Eye (tissue), 1 donor: ENCODE data around the gene RASD2.

ENCODE experiments used
- DNase-seq: peaks from one replicate; pipeline ENCODE4 v3.0.0-alpha.2; 2015

The RASD2 gene

DNA sequence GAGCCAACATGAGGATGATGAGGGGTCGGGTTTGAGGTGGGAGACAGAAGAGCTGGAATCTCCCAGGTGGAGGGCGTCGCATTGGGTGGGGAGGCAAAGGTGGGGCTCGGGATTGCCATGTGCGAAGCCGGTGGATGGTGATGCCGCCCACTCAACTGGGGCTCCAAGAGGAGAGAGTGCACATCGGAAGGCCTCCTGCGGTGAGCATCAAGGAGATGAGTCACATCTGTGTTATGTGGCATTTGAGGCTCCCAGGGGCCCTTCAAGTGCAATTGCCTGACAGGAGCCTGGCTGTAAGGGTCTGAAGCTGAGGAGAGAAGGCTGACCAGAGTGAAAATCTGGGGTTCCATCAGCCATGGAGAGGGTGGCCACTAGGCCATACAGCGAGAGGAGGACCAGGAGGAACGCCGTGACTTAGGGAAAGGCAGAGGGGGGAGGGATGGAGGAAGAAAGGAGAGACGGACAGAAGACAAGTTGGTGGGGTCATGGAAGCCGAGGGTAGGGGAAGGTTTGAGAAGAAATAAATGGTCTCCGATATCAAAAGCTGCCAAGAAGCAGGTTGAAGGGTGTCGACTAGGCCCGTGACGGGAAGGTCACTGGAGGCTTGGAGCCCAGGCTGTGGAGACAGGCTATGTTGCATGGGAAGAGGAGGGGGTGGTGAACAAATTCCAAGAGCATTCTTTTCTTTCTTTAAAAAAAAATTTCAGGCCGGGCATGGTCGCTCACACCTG is 21.3 kb downstream of the RASD2 start:
- no peak for DNase-seq

DNA sequence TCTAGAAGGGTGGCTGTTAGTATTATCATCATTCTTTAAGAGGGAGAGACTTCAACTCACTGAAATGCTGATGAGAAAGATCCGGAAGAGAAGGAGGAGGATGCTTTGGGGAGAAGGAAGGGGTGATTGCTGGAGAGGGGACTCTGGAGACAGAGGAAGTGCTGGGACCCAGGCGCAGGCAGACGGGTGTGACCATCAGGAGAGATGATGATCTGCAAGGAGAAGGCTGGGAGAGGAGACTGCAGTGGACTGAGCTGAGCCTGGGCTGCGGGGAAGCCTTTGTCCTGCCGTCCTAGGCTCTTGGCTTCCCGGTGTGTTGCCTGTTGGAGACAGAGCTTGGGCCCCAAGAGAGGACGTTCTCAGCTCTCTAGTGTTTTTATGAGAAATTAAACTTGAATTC is 22.6 kb downstream of the RASD2 start:
- no peak for DNase-seq

DNA sequence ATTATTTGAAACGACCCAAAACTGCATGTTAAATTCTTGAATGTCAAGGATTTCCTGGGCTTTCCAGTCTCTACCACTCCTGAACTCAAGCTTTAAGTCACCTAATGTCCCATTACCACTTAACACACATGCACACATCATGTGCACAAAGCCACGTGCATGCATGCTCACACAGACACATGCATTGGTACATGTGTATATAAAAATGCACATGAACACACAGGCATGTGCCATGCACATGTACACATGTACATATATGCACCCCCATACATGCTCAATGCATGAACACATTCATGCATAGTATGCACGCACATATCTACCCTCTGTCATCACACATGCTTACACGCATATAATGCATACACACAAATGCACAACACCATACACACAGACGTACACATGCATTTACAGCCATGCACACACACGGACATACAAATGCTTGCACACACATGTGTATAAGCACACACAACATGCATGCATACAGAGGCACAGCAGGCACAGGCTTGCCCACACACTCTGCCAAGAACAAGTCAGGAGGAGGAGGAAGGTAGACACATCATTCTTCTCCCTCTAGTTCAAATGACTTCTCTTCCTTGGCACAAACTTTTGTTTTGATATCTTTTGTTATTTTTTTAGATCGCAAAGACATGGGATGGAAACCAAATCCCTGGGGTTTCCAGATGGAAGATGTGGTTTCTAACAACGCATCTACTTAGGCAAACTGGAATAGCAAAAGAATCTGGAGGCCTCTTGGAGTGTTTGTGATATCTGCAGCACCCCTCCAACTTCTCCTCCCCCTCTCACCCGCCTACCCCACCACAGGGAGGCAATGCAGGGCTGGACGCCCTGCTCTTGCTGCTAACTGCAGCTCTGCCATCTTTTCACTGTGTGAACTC is 24.6 kb downstream of the RASD2 start:
- DNase-seq: no peak

DNA sequence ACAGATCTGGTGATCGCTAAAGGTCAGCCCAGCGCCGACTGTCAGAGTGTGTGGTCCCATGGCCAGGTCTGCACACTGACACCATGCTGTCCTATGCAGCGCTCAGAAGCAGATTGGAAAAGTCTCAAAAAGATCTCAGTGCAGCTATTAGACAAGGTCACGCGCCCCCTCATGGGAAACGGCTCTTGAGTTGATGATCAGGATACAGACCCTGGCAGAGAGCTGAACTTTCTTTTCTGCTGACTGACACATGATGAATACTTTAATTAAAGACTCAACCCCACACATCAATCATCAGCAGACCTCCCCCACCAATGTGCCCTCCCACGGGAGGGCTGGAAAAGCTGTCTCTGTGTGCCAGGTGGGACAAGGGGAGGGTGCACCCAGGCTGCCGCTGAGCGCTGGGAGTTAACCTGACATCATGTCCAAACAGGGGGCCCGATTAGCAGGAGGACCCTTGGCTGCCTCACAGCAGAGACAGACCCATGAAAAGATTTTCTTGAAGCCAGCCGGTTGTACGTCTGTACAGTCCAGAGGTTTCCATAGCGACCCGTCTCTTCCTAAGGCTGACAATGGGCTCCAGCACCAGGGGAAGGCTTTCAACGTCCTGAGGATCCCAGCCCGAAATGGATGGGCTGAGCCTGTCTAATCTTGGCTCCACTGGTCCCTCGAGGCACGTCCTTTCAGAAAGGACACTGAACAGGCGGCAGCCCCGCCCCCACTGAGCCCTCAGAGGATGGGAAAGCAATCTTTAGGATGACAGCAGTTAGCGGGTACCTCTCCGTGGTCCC is 26.9 kb downstream of the RASD2 start:
- DNase-seq: peak; percentile 56

DNA sequence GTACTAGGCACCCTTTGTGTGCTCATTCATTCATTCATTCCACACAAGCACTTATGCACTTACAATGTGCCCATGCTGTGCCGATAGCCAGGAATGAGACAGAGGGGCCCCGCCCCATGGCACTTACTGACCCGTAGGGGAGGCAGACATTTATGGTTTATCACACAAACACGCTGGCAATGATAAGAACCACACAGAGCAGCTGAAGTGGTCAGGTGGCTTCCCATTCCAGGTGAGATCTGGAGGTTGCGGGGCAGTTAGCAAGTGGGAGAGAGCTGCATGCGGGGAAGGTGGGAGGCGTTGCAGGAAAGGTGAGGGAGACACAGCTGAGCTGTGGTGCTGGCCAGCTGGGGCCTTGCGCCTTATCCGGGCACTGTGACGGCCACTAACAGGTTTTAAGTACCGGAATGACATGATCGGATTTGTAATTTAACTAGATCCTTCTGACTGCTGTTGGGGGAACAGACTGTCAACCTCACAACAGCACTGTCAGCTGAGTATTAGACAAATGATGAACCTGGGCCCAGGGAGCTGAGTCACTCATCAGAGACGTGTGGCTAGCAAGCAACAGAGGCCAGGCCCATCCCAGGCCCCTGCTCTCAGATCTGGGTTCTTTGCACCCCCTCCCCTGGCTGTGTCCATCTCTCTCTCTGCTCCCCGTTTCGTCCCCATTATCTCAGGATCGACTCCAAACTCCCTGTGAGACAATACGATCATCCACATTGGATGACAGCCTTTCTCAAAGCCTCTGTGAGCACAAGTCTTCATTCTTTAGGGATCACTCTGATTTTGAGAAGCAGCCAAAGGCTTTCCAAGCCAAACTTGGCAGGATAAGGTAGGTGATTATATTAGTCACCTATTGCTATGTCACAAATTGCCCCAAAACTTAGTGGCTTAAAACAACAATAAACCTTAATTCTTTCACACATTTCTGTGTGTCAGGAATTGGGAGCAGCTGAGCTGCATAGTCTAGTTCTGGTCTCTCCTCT is 28.4 kb downstream of the RASD2 start:
- no peak for DNase-seq

DNA sequence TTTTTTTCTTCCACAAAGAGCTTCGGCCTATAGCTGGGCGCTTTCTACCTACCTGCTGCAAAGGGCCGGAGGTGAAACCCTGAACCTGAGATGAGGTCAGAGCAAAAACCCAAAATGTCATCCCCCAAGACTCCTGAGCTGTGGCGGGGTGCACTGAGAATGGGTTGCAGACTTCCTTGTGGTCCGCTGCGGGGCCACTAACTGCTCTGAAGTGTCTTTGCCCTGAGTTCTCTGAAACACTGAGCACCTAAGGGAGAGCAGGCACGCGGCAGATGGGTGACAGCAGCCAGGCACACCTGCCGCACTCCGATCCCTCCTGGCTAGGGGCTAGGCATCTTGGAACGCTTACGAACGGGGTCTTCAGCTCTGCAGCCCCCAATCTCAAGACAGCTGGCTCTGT is 29.3 kb downstream of the RASD2 start:
- DNase-seq: no peak

DNA sequence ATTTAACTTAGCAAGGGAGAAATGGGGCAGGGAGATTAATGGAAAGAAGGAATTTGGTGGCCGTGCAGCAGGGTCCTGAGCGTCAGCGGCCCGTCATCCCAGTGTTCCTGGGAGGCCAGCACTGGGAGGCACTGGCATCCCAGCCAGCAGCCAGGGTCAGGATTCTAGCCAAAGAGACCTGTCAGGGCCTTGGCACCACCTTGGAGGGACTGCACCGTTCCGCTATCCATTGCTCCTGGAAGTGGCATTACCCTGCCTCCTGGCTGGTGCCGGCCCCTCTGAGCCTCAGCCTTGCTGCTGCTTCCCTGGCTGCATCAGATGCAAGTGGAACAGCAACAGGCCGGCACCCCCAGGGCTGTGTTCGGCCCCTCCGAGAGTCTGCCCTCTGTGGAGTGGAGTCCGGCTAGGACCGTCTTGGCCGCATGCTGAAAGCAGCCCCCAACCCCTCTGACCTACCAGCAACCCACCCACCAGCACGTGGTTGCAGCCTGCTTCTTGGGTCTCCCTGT is 30.1 kb downstream of the RASD2 start:
- no peak for DNase-seq

DNA sequence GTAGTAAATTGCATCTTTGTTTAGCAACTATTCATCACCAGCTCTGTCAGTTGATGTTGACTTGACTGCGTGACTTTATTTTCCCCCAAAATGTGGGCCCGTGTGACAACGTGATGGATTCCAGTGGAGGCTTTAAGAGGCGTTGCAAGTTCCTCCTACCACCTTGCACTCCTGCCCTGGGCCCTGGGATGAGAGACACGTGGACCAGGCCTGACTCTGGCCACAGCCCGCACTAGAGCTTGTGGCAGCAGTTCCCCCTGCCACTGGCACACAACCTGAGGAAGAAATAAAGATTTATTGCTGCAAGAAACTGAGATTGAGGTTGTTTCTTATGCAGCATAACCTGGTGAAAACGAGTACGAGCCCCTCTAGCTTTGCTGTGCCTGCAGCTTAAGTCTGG is 31.9 kb downstream of the RASD2 start:
- no peak for DNase-seq

DNA sequence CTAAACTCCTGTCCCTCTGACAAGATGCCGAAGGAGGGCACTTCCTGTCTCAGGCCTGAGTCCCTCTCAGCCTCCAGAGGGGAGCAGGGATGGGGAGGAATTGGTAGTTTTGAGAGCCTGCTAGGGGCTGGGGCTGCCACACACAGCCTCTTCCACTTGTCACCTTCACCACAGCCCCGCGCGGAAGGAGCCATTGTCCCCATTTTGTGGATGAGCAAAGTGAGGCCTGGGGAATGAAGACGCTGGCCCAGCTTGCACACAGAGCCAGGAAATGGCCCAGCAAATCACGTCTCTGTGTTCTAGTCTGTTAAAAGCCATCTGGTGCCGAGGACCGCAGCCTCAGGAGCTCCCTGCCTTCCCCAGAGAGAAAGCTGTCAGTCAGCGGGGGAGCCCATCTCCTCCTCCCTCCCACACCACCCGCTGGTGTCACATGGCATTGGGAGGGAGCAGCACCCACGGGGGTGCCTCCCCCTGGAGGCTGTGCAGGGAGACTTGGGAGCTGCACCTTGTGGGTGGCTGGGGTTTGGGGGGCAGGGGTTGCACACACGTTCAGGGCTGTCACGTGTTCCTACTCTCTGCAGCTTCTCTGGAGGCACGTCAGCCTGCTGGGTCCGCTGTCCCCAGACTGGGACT is 34.6 kb downstream of the RASD2 start:
- no peak for DNase-seq

DNA sequence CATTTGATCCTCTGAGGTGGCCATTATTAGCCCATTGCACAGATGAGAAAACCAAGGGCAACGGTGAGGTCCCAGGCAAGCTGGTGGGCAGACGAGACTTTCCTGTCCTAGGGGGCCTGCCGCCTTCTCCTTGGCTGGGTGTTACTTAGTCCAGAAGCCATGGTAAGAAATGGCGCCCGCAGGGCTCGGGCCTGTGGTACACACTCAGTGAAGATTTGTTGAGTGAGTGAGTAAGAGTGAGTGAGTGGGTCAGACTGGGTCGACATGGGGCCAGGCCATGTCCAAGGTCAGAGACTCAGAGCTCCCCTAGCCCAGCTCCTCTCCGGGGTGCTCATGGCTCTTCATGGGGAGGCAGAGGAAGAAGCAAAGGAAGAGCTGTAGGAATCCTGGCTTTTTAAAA is 36.0 kb downstream of the RASD2 start:
- no peak for DNase-seq

DNA sequence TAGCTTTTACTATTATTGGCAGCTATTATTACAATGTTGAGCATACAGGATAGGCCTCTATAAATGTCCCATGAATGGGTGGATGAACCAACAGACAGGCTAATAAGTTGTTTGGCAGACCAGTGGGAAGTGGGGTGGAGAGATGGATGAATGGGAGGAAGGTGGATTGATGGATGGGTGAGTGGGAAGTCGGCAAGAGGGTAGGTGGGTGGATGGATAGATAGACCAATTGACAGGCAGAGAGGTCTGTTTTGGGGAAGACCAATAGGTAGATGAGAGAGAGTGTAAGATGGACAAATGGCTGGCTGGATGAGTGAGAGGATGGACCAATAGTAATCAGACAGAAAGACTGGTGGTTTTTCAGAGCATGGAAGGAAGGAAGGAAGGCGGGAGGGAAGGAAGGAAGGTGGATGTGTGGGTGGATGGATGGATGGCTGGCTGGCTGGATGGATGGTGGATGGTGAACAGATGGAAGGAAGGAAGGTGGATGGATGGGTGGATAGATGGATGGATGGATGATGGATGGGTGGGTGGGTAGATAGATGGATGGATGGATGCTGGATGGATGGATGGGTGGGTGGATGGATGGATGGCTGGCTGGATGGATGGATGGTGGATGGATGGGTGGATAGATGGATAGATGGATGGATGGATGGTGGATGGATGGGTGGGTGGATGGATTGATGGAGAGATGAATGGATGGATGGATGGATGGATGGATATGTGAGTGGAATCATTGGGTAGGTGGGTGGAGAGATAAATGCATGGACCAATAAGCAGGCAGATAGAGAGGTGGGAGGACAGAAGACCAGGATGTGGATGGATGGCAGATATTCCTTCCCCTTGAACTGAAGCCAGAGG is 37.4 kb downstream of the RASD2 start:
- DNase-seq: no peak

DNA sequence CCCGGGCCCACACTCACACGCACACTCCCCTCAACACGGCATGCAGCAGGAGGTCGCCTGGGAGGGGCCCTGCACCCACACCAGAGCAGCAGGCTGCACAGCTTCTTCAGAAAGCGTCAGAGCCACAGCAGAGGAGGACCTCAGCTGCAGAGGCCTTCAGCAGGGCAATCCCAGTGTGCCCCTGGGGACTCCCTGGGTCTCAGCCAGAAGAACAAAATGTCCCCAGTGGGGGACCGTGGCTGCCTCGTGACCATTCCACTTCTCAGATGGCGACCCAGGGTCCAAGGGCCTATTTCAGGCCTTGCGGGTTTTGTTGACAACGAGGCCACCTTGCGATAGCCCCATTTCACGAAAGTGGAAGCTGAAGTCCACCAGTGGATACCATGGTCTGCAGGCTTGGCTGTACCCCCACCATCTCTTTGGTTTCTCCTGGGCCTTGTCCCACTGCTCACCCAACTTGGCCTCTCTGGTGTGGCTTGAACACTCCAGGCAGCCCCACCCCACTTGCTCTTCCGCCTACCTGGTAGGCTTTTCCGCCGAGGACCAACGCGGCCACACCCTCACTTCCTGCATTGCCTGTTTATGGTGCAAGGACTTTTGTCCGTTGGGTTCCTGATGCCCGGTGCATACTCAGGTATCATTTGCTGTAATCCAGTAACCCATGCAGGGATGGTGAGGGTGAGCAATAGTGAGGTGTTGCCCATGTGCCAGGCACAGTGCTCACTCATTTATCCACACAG is 38.4 kb downstream of the RASD2 start:
- DNase-seq: no peak

DNA sequence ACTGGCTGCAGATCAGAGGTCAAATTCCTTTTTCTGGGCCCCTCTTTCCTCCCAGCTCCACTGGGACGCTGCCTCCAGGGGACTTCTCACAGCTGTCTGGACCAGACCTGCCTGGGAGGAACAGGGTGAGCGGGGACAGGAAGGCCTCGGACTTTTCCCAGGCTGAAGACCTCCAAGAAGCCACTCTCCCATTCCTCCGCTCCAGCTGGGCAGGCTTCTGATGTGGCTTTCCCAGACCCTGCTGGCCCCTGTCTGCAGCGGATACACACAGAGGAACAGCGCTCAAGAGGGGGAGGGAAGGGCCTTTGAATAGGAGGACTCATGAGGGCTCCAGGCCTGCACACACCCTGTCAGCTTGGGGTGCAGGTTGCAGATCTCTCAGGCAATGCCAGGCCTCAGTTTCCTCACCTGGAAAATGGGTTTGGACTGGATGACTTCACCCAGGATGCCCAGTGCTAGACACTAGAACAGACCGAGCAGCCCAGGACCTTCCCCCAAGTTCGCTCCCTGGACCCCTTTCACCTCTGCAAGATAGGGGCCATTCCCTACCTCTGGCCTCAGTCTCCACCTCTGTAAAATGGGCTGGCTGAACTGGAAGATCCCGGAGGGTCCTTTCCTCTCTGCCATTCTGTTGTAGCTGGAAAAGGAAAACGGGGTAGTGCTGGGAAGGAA is 39.9 kb downstream of the RASD2 start:
- no peak for DNase-seq

DNA sequence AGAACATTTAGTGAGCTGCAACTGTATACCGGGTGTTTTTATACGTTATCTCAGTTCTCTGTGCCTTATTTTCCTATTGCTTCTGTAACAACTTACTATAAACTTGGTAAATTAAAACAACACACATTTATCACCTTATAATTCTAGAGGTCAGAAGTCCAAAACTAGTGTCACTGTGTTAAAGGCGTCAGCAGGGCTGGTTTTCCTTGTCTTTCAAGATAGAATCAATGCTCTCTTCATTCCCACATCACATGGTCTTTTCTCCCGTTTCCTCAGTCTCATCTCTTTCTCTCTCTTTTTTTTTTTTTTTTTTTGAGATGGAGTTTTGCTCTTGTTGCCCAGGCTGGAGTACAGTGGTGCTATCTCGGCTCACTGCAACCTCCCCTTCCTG is 40.4 kb downstream of the RASD2 start:
- no peak for DNase-seq

DNA sequence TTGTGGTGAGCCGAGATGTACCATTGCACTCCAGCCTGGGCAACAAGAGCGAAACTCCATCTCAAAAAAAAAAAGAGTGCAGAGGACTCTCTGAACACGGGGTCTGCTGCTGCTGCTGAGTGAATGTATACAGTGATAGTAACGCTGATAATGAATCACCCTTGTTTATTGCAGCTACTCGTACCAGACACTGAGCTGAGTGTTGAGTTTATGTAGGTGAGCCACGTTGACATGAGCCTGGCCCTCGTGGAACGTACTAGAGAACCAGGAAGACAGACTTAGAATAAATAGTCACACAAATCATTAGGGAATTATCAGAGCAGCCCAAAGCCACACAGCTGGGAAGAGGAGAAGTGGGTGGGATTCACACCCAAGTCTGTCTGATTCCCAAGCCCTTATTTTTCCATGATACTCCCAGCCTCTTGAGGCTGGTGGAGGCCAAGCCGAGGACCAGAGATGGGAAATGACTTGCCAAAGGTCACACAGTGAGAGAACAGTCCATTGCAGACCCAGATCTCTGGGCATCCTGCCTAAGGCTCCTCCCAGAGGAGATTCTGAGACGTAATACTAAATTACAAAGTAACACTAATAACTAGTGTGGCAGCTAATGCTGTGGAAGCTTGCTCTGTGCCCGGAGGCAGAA is 41.7 kb downstream of the RASD2 start:
- no peak for DNase-seq

DNA sequence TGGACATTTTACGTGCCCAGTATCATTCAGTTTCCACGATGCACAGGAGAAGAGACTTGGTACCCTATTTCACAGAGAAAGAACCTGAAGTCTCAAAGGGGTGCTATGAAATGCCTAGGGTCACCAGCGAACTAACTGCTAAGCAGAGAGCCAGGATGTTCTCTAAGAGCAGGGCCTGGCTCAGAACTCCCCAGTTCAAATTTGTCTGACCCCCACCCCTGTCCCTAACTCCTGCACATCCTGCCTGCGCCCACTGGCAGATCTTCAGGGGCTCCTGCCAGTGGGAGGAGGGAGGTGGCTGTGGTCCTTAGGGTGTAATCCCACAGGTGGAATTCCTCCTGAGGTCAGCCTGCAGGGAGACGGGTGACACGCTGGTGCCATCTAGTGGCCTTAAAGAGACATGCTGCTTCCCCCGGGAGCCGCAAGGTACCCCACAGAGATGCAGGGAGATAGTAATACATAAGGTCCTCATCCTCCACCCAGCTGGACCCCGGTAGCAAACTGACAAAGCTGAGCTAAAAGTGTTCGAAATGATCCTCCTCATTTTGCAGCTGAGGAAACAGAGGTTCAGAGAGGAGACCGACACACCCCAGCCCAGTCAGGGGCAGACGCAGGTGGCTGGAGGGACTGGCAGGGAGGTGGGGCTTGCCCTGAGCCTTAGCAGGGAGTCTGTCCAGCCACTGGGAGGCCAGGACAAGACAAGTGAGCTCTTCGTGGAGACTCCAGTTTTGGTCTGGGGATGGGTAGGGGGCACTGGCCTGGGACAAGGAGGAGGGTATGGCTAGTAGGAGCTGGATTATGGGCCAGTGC is 42.4 kb downstream of the RASD2 start:
- DNase-seq: peak; percentile 86

DNA sequence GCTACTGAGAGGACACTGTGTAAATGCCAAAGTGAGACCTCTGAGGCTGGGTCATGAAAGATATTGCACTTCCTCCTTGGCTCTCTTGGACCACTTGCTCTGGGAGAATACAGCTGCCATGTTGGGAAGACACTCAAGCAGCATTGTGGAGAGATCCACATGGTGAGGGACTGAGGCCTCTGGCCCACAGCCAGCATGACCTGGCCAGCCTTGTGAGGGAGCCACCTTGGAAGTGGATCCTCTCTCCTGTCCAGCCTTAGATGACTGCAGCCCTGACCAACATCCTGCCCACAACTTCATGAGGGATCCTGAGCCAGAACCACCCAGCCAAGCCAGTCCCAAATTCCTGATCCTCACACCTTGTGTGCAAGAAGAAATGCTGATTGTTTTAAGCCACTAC is 46.1 kb downstream of the RASD2 start:
- DNase-seq: no peak

DNA sequence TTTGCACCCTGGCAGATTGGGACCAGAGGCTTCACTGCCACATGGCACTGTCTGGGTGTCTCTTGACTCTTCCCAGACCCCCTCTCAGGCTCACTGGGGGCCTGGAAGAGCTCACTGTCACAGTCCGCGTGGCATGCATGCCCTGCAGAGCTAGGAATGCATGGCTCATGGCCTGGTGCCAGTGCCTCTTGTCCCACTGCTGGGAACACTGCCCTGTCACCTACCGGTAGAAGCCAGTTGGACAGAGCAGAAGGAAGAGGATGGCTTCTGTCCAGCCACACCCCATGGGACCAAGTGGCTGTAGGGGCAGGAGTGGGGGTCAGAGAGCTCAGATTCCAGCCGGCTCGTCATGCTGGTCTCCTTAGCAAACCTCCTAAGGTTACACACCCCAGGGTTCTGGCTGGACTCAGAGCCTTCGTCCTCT is 46.8 kb downstream of the RASD2 start:
- no peak for DNase-seq
